ES-I3 (cell line): ENCODE measurements around the gene NPAP1.
"Not testable (repeated sequence)": the region's sequence is repeated elsewhere in the genome, so short reads cannot be mapped to it uniquely, and the experiment has no call there.

Source experiments
- H3K36me3 ChIP-seq: 2 replicates; pipeline ENCODE4 v1.6.1; 2013; ENCODE audit warnings: mild to moderate bottlenecking, low read length, control low read depth, moderate library complexity; ENCODE audit not compliant: insufficient read depth
- H3K4me1 ChIP-seq: 2 replicates; pipeline ENCODE4 v1.6.1; 2013; ENCODE audit warnings: mild to moderate bottlenecking, control low read depth, low read length; ENCODE audit not compliant: insufficient read depth
- H3K9ac ChIP-seq: 2 replicates; pipeline ENCODE4 v1.6.1; 2013; ENCODE audit warnings: low read depth, mild to moderate bottlenecking, low read length, moderate library complexity
- H3K9me3 ChIP-seq: 2 replicates; pipeline ENCODE4 v1.6.1; 2013; ENCODE audit warnings: mild to moderate bottlenecking, low read length, moderate library complexity; ENCODE audit not compliant: control insufficient read depth, insufficient read depth

The NPAP1 gene

GRCh38 chr15:24675332-24676144 is at the start of gene NPAP1:
NPAP1 (plus strand) TSS chr15:24675775; CDS start chr15:24675868, 93 bp downstream.
- Histone ChIP-seq H3K9me3 (no peaks in the 10 kb centered on the region), H3K4me1 (no peaks in the 10 kb centered on the region), H3K9ac (no peak within 1 kb of the TSS; the same call in 1 of the 2 replicates), H3K36me3 (no peaks in the 10 kb centered on the region)

GRCh38 chr15:24627443-24627842 is 48.1 kb upstream of the NPAP1 start:
- Histone ChIP-seq H3K9ac (no peak overlapping the region), H3K36me3 (no peaks in the 10 kb centered on the region), H3K9me3 (peaks cover 2% of the 10 kb centered on the region; the same call in 1 of the 2 replicates), H3K4me1 (no peaks in the 10 kb centered on the region)

GRCh38 chr15:24633082-24633481 is 42.5 kb upstream of the NPAP1 start:
- H3K9me3 ChIP-seq, result peaks cover 12% of the 10 kb centered on the region
- no peaks in the 10 kb centered on the region for H3K36me3 ChIP-seq
- no peaks in the 10 kb centered on the region for H3K4me1 ChIP-seq
- H3K9ac ChIP-seq, result no peak overlapping the region

GRCh38 chr15:24639412-24639811 is 36.2 kb upstream of the NPAP1 start:
- H3K4me1 ChIP-seq, H3K9me3 ChIP-seq, H3K36me3 ChIP-seq, H3K9ac ChIP-seq: not testable (repeated sequence)

GRCh38 chr15:24645627-24646026 is 29.9 kb upstream of the NPAP1 start:
- Histone ChIP-seq H3K36me3 (no peaks in the 10 kb centered on the region; the same call in 1 of the 2 replicates), H3K9ac (no peak overlapping the region), H3K4me1 (no peaks in the 10 kb centered on the region), H3K9me3 (no peaks in the 10 kb centered on the region)

GRCh38 chr15:24659622-24660021 is 16.0 kb upstream of the NPAP1 start:
- H3K4me1 ChIP-seq, result no peaks in the 10 kb centered on the region
- no peaks in the 10 kb centered on the region for H3K9me3 ChIP-seq
- H3K36me3 ChIP-seq, result no peaks in the 10 kb centered on the region
- no peak overlapping the region for H3K9ac ChIP-seq

GRCh38 chr15:24662991-24663390 is 12.6 kb upstream of the NPAP1 start:
- no peaks in the 10 kb centered on the region for H3K36me3 ChIP-seq
- no peaks in the 10 kb centered on the region for H3K4me1 ChIP-seq
- no peak overlapping the region for H3K9ac ChIP-seq
- H3K9me3 ChIP-seq, result no peaks in the 10 kb centered on the region

GRCh38 chr15:24676431-24676830 is 856 bp downstream of the NPAP1 start:
- H3K9ac ChIP-seq, result no peak overlapping the region; the same call in 1 of the 2 replicates
- H3K4me1 ChIP-seq, result no peaks in the 10 kb centered on the region
- H3K36me3 ChIP-seq, result no peaks in the 10 kb centered on the region
- no peaks in the 10 kb centered on the region for H3K9me3 ChIP-seq

- Histone ChIP-seq H3K36me3 (no peaks in the 10 kb centered on the region), H3K9ac (no peak overlapping the region), H3K9me3 (no peaks in the 10 kb centered on the region), H3K4me1 (no peaks in the 10 kb centered on the region; the same call in 1 of the 2 replicates)
These were observed 2.9 kb downstream of the NPAP1 start for GRCh38 chr15:24678485-24678884.

GRCh38 chr15:24682002-24682401 is 6.4 kb downstream of the NPAP1 start:
- Histone ChIP-seq H3K9ac (no peak overlapping the region), H3K9me3 (no peaks in the 10 kb centered on the region), H3K4me1 (no peaks in the 10 kb centered on the region; the same call in 1 of the 2 replicates), H3K36me3 (no peaks in the 10 kb centered on the region)

GRCh38 chr15:24682905-24683304 is 7.3 kb downstream of the NPAP1 start:
- not testable (repeated sequence) for H3K4me1 ChIP-seq, H3K9ac ChIP-seq, H3K36me3 ChIP-seq, H3K9me3 ChIP-seq

- no peaks in the 10 kb centered on the region; the same call in 1 of the 2 replicates for H3K4me1 ChIP-seq
- H3K36me3 ChIP-seq, result no peaks in the 10 kb centered on the region
- H3K9me3 ChIP-seq, result no peaks in the 10 kb centered on the region
- no peak overlapping the region for H3K9ac ChIP-seq
These were observed 8.2 kb downstream of the NPAP1 start for GRCh38 chr15:24683736-24684135.

- Histone ChIP-seq H3K36me3 (no peaks in the 10 kb centered on the region), H3K9me3 (no peaks in the 10 kb centered on the region), H3K9ac (no peak overlapping the region), H3K4me1 (no peaks in the 10 kb centered on the region; the same call in 1 of the 2 replicates)
These were observed 8.7 kb downstream of the NPAP1 start for GRCh38 chr15:24684313-24684712.

GRCh38 chr15:24696201-24696600 is 20.6 kb downstream of the NPAP1 start:
- Histone ChIP-seq H3K4me1 (0 out of 2 replicates have a peak, but pooled peaks cover 14% of the 10 kb centered on the region), H3K9me3 (no peaks in the 10 kb centered on the region), H3K36me3 (no peaks in the 10 kb centered on the region), H3K9ac (no peak overlapping the region)

GRCh38 chr15:24696842-24697241 is 21.3 kb downstream of the NPAP1 start:
- no peaks in the 10 kb centered on the region for H3K36me3 ChIP-seq
- H3K9me3 ChIP-seq, result no peaks in the 10 kb centered on the region
- H3K4me1 ChIP-seq, result 0 out of 2 replicates have a peak, but pooled peaks cover 11% of the 10 kb centered on the region
- H3K9ac ChIP-seq, result no peak overlapping the region
